CD14-positive monocyte (primary cell): ENCODE measurements around the gene CAVIN3. TPM values are rescaled to one million over a fixed set of nuclear protein-coding genes. Genes with fewer than 3 reads are reported as not detected.

ENCODE experiments used
- DNase-seq, 3 donors: peaks; one replicate each; pipeline ENCODE4 v3.0.0-alpha.2; 2011 to 2022
- H2AFZ ChIP-seq: 2 replicates; pipeline ENCODE4 v1.6.0; 2012; ENCODE audit warnings: mild to moderate bottlenecking, low read depth, low read length, inconsistent platforms; ENCODE audit not compliant: insufficient read depth, poor library complexity, severe bottlenecking
- H3K27ac ChIP-seq, 2 donors: 1 replicate in 1 of 2; 2 replicates in 1 of 2; pipeline ENCODE4 v1.5.1; 2012 to 2013; ENCODE audit warnings: low read length in 2 of 2, control low read depth in 1 of 2, inconsistent platforms in 1 of 2, low read depth in 1 of 2, mild to moderate bottlenecking in 1 of 2
- H3K27me3 ChIP-seq, 2 donors: one replicate each; pipeline versions ENCODE4 v1.6.0 to v1.6.1; 2011 to 2013; ENCODE audit warnings: low read length in 2 of 2; ENCODE audit not compliant: control insufficient read depth in 2 of 2, insufficient read depth in 2 of 2
- H3K36me3 ChIP-seq, 2 donors: replicated peaks in 1 of 2; 1 replicate in 1 of 2; 2 replicates in 1 of 2; pipeline versions ENCODE4 v1.5.1 to v1.6.1; 2012 to 2013; ENCODE audit warnings: low read length in 2 of 2, control low read depth in 1 of 2, inconsistent platforms in 1 of 2, mild to moderate bottlenecking in 1 of 2; ENCODE audit not compliant: insufficient read depth in 2 of 2, control insufficient read depth in 1 of 2
- H3K4me1 ChIP-seq, 2 donors: 1 replicate in 1 of 2; 2 replicates in 1 of 2; pipeline versions ENCODE4 v1.5.1 to v1.6.1; 2012 to 2013; ENCODE audit warnings: low read length in 2 of 2, control low read depth in 1 of 2, inconsistent platforms in 1 of 2, mild to moderate bottlenecking in 1 of 2, moderate library complexity in 1 of 2; ENCODE audit not compliant: insufficient read depth in 2 of 2, control insufficient read depth in 1 of 2
- H3K4me2 ChIP-seq: replicated peaks from 2 replicates; pipeline ENCODE3; 2012; ENCODE audit warnings: low read length, moderate library complexity, mild to moderate bottlenecking; ENCODE audit not compliant: poor library complexity, severe bottlenecking; ENCODE audit errors: extremely low read depth
- H3K4me3 ChIP-seq, 3 experiments: fragments of 200-600 bp in 1 of 3; sonication (generic) in 1 of 3; replicated peaks in 1 of 3; 1 replicate in 2 of 3; 2 replicates in 1 of 3; pipeline ENCODE4 v1.5.1; 2011 to 2013; ENCODE audit warnings: low read length in 3 of 3, mild to moderate bottlenecking in 3 of 3, control low read depth in 2 of 3, low read depth in 2 of 3, inconsistent platforms in 1 of 3, moderate library complexity in 1 of 3
- H3K79me2 ChIP-seq: 2 replicates; pipeline ENCODE4 v1.6.0; 2012; ENCODE audit warnings: mild to moderate bottlenecking, control low read depth, inconsistent platforms, low read length, moderate library complexity; ENCODE audit not compliant: insufficient read depth
- H3K9ac ChIP-seq: 2 replicates; pipeline ENCODE4 v1.6.0; 2017; ENCODE audit warnings: low read length, mild to moderate bottlenecking; ENCODE audit not compliant: insufficient read depth, poor library complexity, severe bottlenecking
- H3K9me3 ChIP-seq, 2 donors: replicated peaks in 1 of 2; 1 replicate in 1 of 2; 2 replicates in 1 of 2; pipeline versions ENCODE4 v1.5.1 to v1.6.1; 2012 to 2013; ENCODE audit warnings: low read length in 2 of 2, control low read depth in 1 of 2; ENCODE audit not compliant: control insufficient read depth in 1 of 2, insufficient read depth in 1 of 2
- H4K20me1 ChIP-seq: 2 replicates; pipeline ENCODE4 v1.6.0; 2012; ENCODE audit warnings: mild to moderate bottlenecking, low read length, control low read depth, moderate library complexity; ENCODE audit not compliant: insufficient read depth
- H3K27ac Mint-ChIP-seq, 7 donors: one replicate each; pipeline ENCODE4 v1.8.0; 2020; ENCODE audit warnings: mild to moderate bottlenecking in 7 of 7, mixed read lengths in 7 of 7, moderate library complexity in 6 of 7, inconsistent platforms in 2 of 7
- H3K27me3 Mint-ChIP-seq, 3 donors: one replicate each; pipeline ENCODE4 v1.8.0; 2021 to 2022; ENCODE audit warnings: low read depth in 3 of 3, mild to moderate bottlenecking in 3 of 3, mixed read lengths in 3 of 3, moderate library complexity in 3 of 3, inconsistent platforms in 1 of 3
- H3K36me3 Mint-ChIP-seq, 2 donors: one replicate each; pipeline ENCODE4 v1.8.0; 2020; ENCODE audit warnings: mixed read lengths in 2 of 2, inconsistent platforms in 1 of 2, mild to moderate bottlenecking in 1 of 2
- H3K4me1 Mint-ChIP-seq: one replicate; pipeline ENCODE4 v1.8.0; 2020; ENCODE audit warnings: mild to moderate bottlenecking, mixed read lengths
- H3K4me3 Mint-ChIP-seq, 2 donors: one replicate each; pipeline ENCODE4 v1.8.0; 2020; ENCODE audit warnings: mild to moderate bottlenecking in 2 of 2, mixed read lengths in 2 of 2, moderate library complexity in 1 of 2
- H3K9me3 Mint-ChIP-seq, 7 donors: one replicate each; pipeline ENCODE4 v1.8.0; 2020 to 2022; ENCODE audit warnings: mixed read lengths in 7 of 7, mild to moderate bottlenecking in 6 of 7, moderate library complexity in 6 of 7, inconsistent platforms in 2 of 7
- CTCF ChIP-seq: fragments of 200-600 bp; IDR thresholded peaks from one replicate; pipeline ENCODE4 v1.8.0; 2022; ENCODE audit warnings: antibody characterized with exemption, mild to moderate bottlenecking
- WGBS: methylation state at CpG from one replicate; pipeline ENCODE4 v1.1.5; 2013; ENCODE audit warnings: missing lambda C conversion rate; ENCODE audit not compliant: insufficient coverage; 5-methylcytosine and 5-hydroxymethylcytosine counted together
- intact Hi-C, 2 donors: fragments of 100-400 bp; cut with micrococcal nuclease; formaldehyde crosslinking; loops; one replicate each; pipeline versions ENCODE4 v1.15.0 to v1.15.1; 2023
- polyA plus RNA-seq, 3 donors: library from polyadenylated mRNA; depleted of rRNA in 1 of 3; unstranded in 2 of 3; stranded (reverse) in 1 of 3; fragments of 300-500 nt in 2 of 3; fragments of >200 nt in 1 of 3; fragmentation: Illumina TruSeq in 2 of 3; gene quantifications; 1 replicate in 2 of 3; 2 replicates in 1 of 3; pipeline ENCODE4 v1.2.3, GENCODE V29; 2012 to 2021

The CAVIN3 gene
- polyA plus RNA-seq, 3 donors: 3.1 to 13.6 (median 11.2) TPM

GRCh38 chr11:6360183-6360582 lies 39.9 kb upstream of the CAVIN3 start:
- Mint-ChIP-seq H3K9me3 (no peaks in the 10 kb centered on the region), H3K27me3 (no peaks in the 10 kb centered on the region), H3K4me3 (no peak overlapping the region), H3K4me1 (no peaks in the 10 kb centered on the region), H3K36me3 (no peaks in the 10 kb centered on the region), H3K27ac (no peak overlapping the region)
- H3K4me1 ChIP-seq: no peaks in the 10 kb centered on the region
- no peaks in the 10 kb centered on the region for H3K27me3 ChIP-seq
- H4K20me1 ChIP-seq: no peaks in the 10 kb centered on the region
- TF ChIP-seq CTCF: no peak
- H3K9me3 ChIP-seq: no peaks in the 10 kb centered on the region
- H3K4me3 ChIP-seq: no peak overlapping the region
- DNase-seq: no peak
- no peak overlapping the region for H2AFZ ChIP-seq
- intact Hi-C loops: loop anchor here in 1 of 2 donors (5.0 kb wide), 1 partner anchor 338 kb away; no protein-coding TSS in a partner anchor
- H3K27ac ChIP-seq: no peak overlapping the region
- 90% methylated on average over 3 of the region's 3 CpGs for WGBS
- H3K36me3 ChIP-seq: no peaks in the 10 kb centered on the region
- no peak overlapping the region for H3K4me2 ChIP-seq
- no peaks in the 10 kb centered on the region for H3K79me2 ChIP-seq
- no peak overlapping the region for H3K9ac ChIP-seq

GRCh38 chr11:6357222-6357621 lies 36.9 kb upstream of the CAVIN3 start:
- no peak overlapping the region for H2AFZ ChIP-seq
- DNase-seq: peak in 1 of 3 donors; percentile 30
- intact Hi-C loops: no loop called here

More at GRCh38 chr11:6357222-6357621, 36.9 kb upstream of the CAVIN3 start:
- no peaks in the 10 kb centered on the region for H3K36me3 ChIP-seq
- H3K4me2 ChIP-seq: no peak overlapping the region
- no peaks in the 10 kb centered on the region for H3K79me2 ChIP-seq
- WGBS: 82% methylated on average over 8 of the region's 9 CpGs
- Mint-ChIP-seq H3K36me3 (no peaks in the 10 kb centered on the region), H3K4me1 (no peaks in the 10 kb centered on the region), H3K27me3 (peaks cover 0 to under 1% (median 0%) of the 10 kb centered on the region in 3 donors), H3K4me3 (no peak overlapping the region), H3K27ac (no peak overlapping the region), H3K9me3 (no peaks in the 10 kb centered on the region)
- H3K4me1 ChIP-seq: no peaks in the 10 kb centered on the region
- no peaks in the 10 kb centered on the region for H4K20me1 ChIP-seq
- no peak overlapping the region for H3K9ac ChIP-seq
- TF ChIP-seq CTCF: no peak
- H3K4me3 ChIP-seq: no peak overlapping the region
- H3K27ac ChIP-seq: no peak overlapping the region
- H3K27me3 ChIP-seq: no peaks in the 10 kb centered on the region
- H3K9me3 ChIP-seq: no peaks in the 10 kb centered on the region
